Stomach (tissue), 9 donors: Measurements from ENCODE around the gene HELZ. TPM values are rescaled to one million over a fixed set of nuclear protein-coding genes. Genes with fewer than 3 reads are reported as not detected.
"Not testable (repeated sequence)": the region's sequence is repeated elsewhere in the genome, so short reads cannot be mapped to it uniquely, and the experiment has no call there.

ENCODE experiments used
- DNase-seq, 2 donors: peaks; one replicate each; pipeline versions ENCODE4 v3.0.0 to v3.0.0-alpha.2; 2013 to 2019
- H3K27ac ChIP-seq, 5 donors: fragments of 200-600 bp in 4 of 5; sonication (generic) in 4 of 5; one replicate each; pipeline ENCODE4 v1.5.1; 2013 to 2019; ENCODE audit warnings: mild to moderate bottlenecking in 1 of 5, moderate library complexity in 1 of 5
- H3K27me3 ChIP-seq, 3 donors: fragments of 200-600 bp; sonication (generic); one replicate each; pipeline ENCODE4 v1.5.1; 2017 to 2019; ENCODE audit warnings: mixed run types in 1 of 3
- H3K36me3 ChIP-seq, 4 donors: fragments of 200-600 bp; sonication (generic); 1 replicate in 3 of 4; 2 replicates in 1 of 4; pipeline ENCODE4 v1.5.1; 2016 to 2019
- H3K4me1 ChIP-seq, 4 donors: fragments of 200-600 bp; sonication (generic); one replicate each; pipeline ENCODE4 v1.5.1; 2016 to 2019
- H3K4me3 ChIP-seq, 4 donors: fragments of 200-600 bp; sonication (generic) in 3 of 4; one replicate each; pipeline ENCODE4 v1.5.1; 2016 to 2019; ENCODE audit warnings: mild to moderate bottlenecking in 1 of 4
- H3K9me3 ChIP-seq, 4 donors: fragments of 200-600 bp; sonication (generic); one replicate each; pipeline ENCODE4 v1.5.1; 2016 to 2019
- EP300 ChIP-seq: sonication (generic); formaldehyde crosslinking; IDR thresholded peaks from one replicate; pipeline ENCODE4 v1.6.1; 2017; ENCODE audit warnings: antibody characterized with exemption
- POLR2A ChIP-seq, 4 donors: fragments of 450-650 bp; IDR thresholded peaks; one replicate each; pipeline ENCODE4 v1.6.1; 2016; ENCODE audit warnings: antibody characterized with exemption in 4 of 4, control low read depth in 2 of 4, mild to moderate bottlenecking in 1 of 4, moderate library complexity in 1 of 4
- POLR2AphosphoS5 ChIP-seq, 3 donors: sonication (generic); formaldehyde crosslinking; IDR thresholded peaks; one replicate each; pipeline ENCODE4 v1.6.1; 2016; ENCODE audit warnings: antibody characterized with exemption in 3 of 3
- WGBS, 5 donors: extraction: QIAGEN DNeasy Blood & Tissue Kit in 3 of 5; methylation state at CpG; one replicate each; pipeline versions ENCODE4 v1.1.5 to v1.1.7; 2013 to 2018; 5-methylcytosine and 5-hydroxymethylcytosine counted together
- intact Hi-C: fragments of 100-400 bp; cut with DNase I; formaldehyde crosslinking; loops from one replicate; pipeline ENCODE4 v1.15.1; 2023; ENCODE audit warnings: low total_unique reads
- polyA plus RNA-seq, 3 donors: library from polyadenylated mRNA; stranded (reverse); fragments of 200-250 nt; gene quantifications; one replicate each; pipeline ENCODE4 v1.2.3, GENCODE V29; 2013
- total RNA-seq, 5 donors: library from RNA; depleted of rRNA; stranded (reverse); fragments of >200 nt; gene quantifications; one replicate each; pipeline versions ENCODE4 v1.1.0 to v1.2.3, GENCODE V29; 2014 to 2016
- TF ChIP-seq, protein P1 (sequence below), 7 experiments: fragments of 450-650 bp in 4 of 7; fragments of 200-600 bp in 3 of 7; sonication (generic) in 3 of 7; IDR thresholded peaks; one replicate each; pipeline ENCODE4 v1.5.1; 2016 to 2019; ENCODE audit warnings: antibody characterized with exemption in 7 of 7, control low read depth in 2 of 7, mild to moderate bottlenecking in 1 of 7
- donor health status: healthy with polysubstance abuse.
- donor health status: Bipolar disorder and iron deficiency.
- donor health status: healthy.

HELZ gene
- total and polyA plus RNA-seq, 8 donors: 2.1 to 218 (median 40.4) TPM

DNA sequence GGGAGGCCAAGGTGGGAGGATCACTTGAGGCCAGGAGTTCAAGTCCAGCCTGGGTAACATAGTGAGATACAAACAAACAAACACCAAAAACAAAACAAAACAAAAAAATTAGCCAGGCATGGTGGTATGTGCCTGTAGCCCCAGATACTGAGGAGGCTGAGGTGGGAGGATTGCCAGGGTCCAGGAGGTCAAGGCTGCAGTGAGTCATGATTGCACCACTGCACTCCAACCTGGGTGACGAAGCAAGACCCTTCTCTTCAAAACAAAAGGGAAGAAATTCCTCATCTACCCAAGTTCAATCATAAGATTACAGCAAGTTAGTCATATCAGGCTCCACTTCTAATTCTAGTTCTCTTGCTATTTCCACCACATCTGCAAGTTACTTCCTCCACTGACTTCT, 149.7 kb downstream of the HELZ start:
- H3K4me3 ChIP-seq, intact Hi-C loops, H3K27me3 ChIP-seq, H3K27ac ChIP-seq, H3K9me3 ChIP-seq, DNase-seq: not testable (repeated sequence)
- Histone ChIP-seq H3K36me3 (peaks cover 0 to 15% (median 3%) of the 10 kb centered on the region in 4 donors), H3K4me1 (peaks cover 0 to 26% (median 9%) of the 10 kb centered on the region in 4 donors)
- 29 to 95% (median 45%) methylated on average over 1 of the region's 1 CpG for WGBS, 5 donors
- peak in 1 of 3 donors; percentile 41 for TF ChIP-seq POLR2AphosphoS5 (IDR thresholded peaks at IDR 0.05)

DNA sequence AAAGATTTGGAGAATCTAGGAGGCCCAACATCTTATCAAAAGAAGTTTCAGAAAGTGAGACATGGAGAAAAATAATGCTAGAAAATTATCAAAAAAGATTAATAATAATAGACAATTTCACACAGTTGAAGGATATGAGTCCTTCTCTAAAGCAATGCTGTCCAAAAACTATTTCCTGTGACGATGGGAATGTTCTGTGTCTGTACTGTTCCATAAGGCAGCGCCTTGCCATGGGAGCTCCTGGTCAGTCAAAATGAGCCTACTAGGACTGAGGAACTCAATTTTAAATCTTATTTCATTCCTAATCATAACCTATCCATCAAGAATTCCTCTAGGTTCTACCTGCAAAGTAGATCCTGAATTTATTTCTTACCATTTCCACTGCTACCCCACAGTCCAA, 151.6 kb downstream of the HELZ start:
- TF ChIP-seq POLR2A (IDR thresholded peaks at IDR 0.05) (no peak), EP300 (no peak), POLR2AphosphoS5 (IDR thresholded peaks at IDR 0.05) (no peak)
- TF ChIP-seq, protein P1, sequence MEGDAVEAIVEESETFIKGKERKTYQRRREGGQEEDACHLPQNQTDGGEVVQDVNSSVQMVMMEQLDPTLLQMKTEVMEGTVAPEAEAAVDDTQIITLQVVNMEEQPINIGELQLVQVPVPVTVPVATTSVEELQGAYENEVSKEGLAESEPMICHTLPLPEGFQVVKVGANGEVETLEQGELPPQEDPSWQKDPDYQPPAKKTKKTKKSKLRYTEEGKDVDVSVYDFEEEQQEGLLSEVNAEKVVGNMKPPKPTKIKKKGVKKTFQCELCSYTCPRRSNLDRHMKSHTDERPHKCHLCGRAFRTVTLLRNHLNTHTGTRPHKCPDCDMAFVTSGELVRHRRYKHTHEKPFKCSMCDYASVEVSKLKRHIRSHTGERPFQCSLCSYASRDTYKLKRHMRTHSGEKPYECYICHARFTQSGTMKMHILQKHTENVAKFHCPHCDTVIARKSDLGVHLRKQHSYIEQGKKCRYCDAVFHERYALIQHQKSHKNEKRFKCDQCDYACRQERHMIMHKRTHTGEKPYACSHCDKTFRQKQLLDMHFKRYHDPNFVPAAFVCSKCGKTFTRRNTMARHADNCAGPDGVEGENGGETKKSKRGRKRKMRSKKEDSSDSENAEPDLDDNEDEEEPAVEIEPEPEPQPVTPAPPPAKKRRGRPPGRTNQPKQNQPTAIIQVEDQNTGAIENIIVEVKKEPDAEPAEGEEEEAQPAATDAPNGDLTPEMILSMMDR (IDR thresholded peaks at IDR 0.05): no peak
- 83 to 95% (median 91%) methylated on average over 2 of the region's 2 CpGs for WGBS, 5 donors
- peaks cover 0 to 26% (median 9%) of the 10 kb centered on the region in 4 donors for H3K4me1 ChIP-seq
- H3K27me3 ChIP-seq: no peaks in the 10 kb centered on the region
- H3K9me3 ChIP-seq: no peaks in the 10 kb centered on the region
- DNase-seq: no peak
- intact Hi-C loops: no loop called here
- H3K36me3 ChIP-seq: peaks cover 0 to 22% (median 6%) of the 10 kb centered on the region in 4 donors
- H3K27ac ChIP-seq: no peak overlapping the region
- H3K4me3 ChIP-seq: no peak overlapping the region

DNA sequence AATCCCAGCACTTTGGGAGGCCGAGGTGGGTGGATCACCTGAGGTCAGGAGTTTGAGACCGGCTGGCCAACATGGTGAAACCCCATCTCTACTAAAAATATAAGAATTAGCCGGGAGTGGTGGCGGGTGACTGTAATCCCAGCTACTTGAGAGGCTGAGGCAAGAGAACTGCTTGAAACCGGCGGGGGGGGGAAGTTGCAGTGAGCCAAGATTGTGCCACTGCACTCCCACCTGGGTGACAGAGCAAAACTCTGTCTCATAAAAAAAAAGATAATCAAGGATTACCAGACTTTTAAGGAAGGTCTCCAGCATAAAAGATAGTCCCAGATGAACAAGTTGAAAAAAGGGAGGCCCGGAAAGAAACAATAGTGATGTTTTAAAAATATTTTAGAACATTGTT, 152.3 kb downstream of the HELZ start:
- H3K27ac ChIP-seq, H3K9me3 ChIP-seq, H3K4me3 ChIP-seq, intact Hi-C loops, DNase-seq, H3K27me3 ChIP-seq: not testable (repeated sequence)
- WGBS, 5 donors: 88 to 95% (median 92%) methylated on average over 7 of the region's 7 CpGs
- peaks cover 0 to 24% (median 9%) of the 10 kb centered on the region in 4 donors for H3K4me1 ChIP-seq
- H3K36me3 ChIP-seq: peaks cover 0 to 28% (median 8%) of the 10 kb centered on the region in 4 donors

DNA sequence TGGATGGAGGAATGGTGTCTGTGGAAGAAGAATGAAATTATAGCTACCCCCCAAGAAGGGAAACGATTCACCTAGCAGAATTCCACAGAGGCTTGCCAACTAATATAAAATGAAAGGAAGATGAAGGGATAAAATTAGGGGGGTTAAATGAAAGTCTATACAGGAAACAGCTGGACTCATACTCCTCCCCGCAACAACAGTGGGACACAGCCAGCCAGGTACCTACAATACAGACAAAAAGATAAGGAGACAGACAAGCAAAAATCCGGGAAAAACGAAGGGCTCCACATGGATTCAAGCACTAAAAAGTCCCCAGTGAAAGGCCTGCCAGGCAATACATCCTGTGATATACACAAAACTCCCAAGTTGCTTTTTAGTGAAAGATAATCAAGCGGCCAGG, 152.7 kb downstream of the HELZ start:
- WGBS, 5 donors: 82 to 94% (median 92%) methylated on average over 5 of the region's 5 CpGs
- H3K4me3 ChIP-seq: no peak overlapping the region
- intact Hi-C loops: no loop called here
- no peaks in the 10 kb centered on the region for H3K27me3 ChIP-seq
- TF ChIP-seq POLR2A (IDR thresholded peaks at IDR 0.05) (no peak), EP300 (no peak), POLR2AphosphoS5 (IDR thresholded peaks at IDR 0.05) (no peak)
- TF ChIP-seq, protein P1 (IDR thresholded peaks at IDR 0.05): no peak
- H3K4me1 ChIP-seq: peaks cover 0 to 20% (median 7%) of the 10 kb centered on the region in 4 donors
- no peak for DNase-seq
- no peaks in the 10 kb centered on the region for H3K9me3 ChIP-seq
- peaks cover 0 to 30% (median 10%) of the 10 kb centered on the region in 4 donors for H3K36me3 ChIP-seq
- no peak overlapping the region for H3K27ac ChIP-seq

DNA sequence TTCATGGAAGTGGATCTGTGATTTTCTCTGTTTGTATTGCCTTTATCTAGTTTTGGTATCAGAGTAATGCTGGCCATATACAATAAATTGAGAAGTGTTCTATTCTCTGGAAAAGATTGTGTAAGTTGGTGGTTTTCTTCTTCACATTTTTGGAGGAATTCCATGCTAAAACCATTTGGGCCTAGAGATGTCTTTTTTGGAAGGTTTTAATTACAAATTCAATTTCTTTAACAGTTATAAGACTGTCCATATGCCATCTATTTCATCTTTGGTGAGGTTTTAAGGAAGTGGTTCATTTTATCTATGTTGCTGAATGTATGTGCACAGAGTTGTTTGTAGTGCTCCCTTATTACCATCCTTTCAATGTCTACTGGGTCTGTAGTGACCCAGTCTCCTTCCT, 154.7 kb downstream of the HELZ start:
- Histone ChIP-seq H3K27ac (no peak overlapping the region), H3K36me3 (peaks cover 11 to 50% (median 28%) of the 10 kb centered on the region in 4 donors), H3K9me3 (no peaks in the 10 kb centered on the region), H3K4me1 (peaks cover 0 to 3% (median under 1%) of the 10 kb centered on the region in 4 donors), H3K27me3 (no peaks in the 10 kb centered on the region), H3K4me3 (no peak overlapping the region)
- TF ChIP-seq EP300 (no peak), POLR2AphosphoS5 (IDR thresholded peaks at IDR 0.05) (no peak), POLR2A (IDR thresholded peaks at IDR 0.05) (no peak)
- TF ChIP-seq, protein P1 (IDR thresholded peaks at IDR 0.05): no peak
- intact Hi-C loops: no loop called here
- no peak for DNase-seq
